ENCODE measurements around the gene HOXA7. TPM values are rescaled to one million over a fixed set of nuclear protein-coding genes. Genes with fewer than 3 reads are reported as not detected.
A peak's percentile ranks its signal among the peaks of the same experiment; 100 is the strongest.

HOXA7 gene
- total RNA-seq = not detected

DNA sequence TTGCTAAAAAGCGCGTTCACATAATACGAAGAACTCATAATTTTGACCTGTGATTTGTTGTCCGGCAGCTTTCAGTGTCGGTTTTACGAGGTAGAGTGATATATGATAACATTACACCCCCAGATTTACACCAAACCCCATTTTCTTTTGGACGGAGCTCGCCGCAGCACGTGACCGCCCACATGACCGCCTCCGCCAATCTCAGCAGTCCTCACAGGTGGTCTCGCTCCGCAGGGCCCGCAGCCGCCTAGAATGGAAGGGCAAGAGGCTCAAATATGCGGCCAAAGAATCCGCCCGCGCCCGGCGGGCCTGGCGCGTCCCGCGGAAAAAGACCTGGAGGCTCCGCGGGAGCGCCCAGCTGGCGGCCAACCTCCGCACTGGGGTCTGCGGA lies at the start of gene HOXA7:
Gene HOXA7, minus strand, starts transcription at position 168 of the 391 bp plus-strand sequence. Its CDS starts 130 bp downstream, at position 38.
- H3K36me3 Mint-ChIP-seq (ENCODE audit: low read depth) = peaks cover 16% of the 10 kb centered on the region
- H3K27ac Mint-ChIP-seq = no peak within 1 kb of the TSS
- no peaks in the 10 kb centered on the region for H3K9me3 Mint-ChIP-seq
- H3K27me3 Mint-ChIP-seq = peaks cover 64% of the 10 kb centered on the region
- H3K4me3 Mint-ChIP-seq = peak within 1 kb of the TSS; percentile 72
- H3K4me1 Mint-ChIP-seq = peaks cover 19% of the 10 kb centered on the region
- ATAC-seq (replicated peaks) = no peak

DNA sequence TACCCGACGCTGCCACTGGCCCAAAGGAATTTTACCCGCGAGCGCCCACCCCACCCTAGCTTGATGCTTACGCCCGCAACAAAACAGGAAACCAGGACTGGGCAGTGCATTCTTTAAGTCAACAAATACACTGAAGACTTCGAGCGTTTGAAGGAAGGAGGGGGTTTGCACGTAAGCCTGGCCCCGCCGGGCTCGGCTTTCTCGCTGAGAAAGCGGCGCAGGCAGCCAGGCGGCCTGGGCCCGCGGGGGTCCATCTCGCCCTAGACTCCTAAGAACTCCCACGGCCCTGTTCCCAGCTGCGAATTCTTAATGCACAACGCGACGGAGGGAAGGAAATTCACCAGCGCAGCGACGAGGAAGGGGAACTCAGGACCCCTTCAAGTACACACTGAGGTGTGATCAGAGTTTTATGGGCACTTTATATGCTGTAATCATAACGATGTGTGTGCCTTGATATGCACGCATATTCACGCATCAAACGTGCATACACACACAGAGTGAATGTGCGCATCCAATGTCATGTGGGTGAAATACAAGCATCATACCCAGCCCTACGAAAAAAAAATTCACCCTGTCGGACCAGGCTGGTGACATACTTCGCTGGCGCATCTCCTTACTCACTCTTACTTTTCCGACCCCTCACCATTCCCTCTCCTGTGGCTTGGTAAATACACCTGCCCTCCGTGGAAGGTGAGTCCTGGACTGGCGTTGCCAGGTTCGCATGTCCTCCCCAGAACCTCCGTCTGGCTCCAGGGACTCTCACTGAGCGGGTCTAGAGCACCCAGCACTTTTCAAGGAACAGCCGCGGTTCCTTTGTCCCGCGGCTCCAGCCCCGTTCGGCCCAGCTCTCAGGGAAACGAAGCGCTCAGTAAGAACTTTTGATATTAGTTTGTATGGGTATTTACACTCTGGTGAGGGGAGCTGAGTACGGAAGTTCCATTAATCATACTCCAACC lies 49.1 kb upstream of the HOXA7 start:
- no peak overlapping the region for H3K27ac Mint-ChIP-seq
- no peaks in the 10 kb centered on the region for H3K9me3 Mint-ChIP-seq
- H3K4me1 Mint-ChIP-seq = peaks cover 15% of the 10 kb centered on the region
- H3K27me3 Mint-ChIP-seq = peaks cover 81% of the 10 kb centered on the region
- ATAC-seq (replicated peaks) = no peak
- peaks cover 5% of the 10 kb centered on the region for H3K36me3 Mint-ChIP-seq (ENCODE audit: low read depth)
- H3K4me3 Mint-ChIP-seq = no peak overlapping the region

DNA sequence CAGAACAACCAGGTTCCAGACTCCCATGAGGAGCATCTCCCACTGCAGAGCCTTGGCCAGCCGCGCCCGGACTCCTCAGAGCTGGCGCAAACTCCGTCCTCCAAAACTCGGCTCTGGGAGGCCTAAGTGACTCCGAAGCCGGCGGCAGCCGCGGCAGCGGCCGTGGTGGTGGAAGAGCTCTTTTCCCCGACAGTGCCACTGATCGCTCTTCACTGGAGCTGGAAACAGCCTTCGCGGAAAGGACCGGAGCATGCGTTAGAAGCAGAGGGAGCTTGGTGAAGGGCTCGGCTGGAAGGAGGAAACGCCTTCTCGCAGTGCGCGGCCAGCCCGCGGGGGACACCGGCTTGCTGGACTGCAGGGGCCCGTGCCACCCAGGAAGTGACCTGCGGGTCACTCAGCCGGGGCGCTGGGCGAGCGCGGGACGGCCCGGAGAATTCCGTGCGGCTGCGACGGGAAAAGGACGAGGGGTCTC lies 48.4 kb upstream of the HOXA7 start:
- no peaks in the 10 kb centered on the region for H3K9me3 Mint-ChIP-seq
- peaks cover 6% of the 10 kb centered on the region for H3K36me3 Mint-ChIP-seq (ENCODE audit: low read depth)
- H3K27me3 Mint-ChIP-seq = peaks cover 79% of the 10 kb centered on the region
- ATAC-seq (replicated peaks) = no peak
- no peak overlapping the region for H3K27ac Mint-ChIP-seq
- H3K4me1 Mint-ChIP-seq = peaks cover 16% of the 10 kb centered on the region
- no peak overlapping the region for H3K4me3 Mint-ChIP-seq

DNA sequence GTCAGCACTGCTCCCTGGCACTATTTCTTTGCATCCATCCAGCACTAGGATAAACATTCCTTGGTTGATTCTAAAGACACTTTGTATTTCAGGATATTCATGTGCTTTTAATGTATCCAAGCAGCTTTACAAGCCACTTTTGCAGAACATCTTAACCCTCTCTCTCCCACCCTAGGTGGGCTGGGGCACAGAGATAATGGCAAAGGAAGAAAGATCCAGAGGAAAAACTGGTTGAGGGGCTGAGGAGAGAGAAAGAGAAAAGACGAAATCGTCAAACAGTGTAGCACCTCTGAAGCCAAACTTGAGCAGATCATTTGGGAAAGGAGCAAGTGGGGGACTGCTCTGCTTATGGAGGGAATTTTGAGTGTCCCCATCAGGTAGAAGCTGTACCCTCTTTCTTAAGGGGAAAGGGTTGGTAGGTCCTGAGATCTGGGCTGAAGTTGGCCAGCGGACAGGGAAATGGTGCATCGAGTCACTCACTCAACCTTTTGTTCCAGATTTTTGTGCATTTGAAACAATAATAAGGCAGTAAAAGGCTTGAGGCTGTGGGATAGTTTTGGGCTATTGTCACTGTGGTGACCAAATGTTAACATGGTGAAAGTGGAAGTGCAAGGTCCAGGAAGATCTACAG lies 47.6 kb upstream of the HOXA7 start:
- Mint-ChIP-seq H3K27ac (no peak overlapping the region), H3K36me3 (ENCODE audit: low read depth) (peaks cover 6% of the 10 kb centered on the region), H3K4me3 (no peak overlapping the region), H3K4me1 (peaks cover 16% of the 10 kb centered on the region), H3K27me3 (peaks cover 75% of the 10 kb centered on the region), H3K9me3 (no peaks in the 10 kb centered on the region)
- ATAC-seq (replicated peaks) = no peak

DNA sequence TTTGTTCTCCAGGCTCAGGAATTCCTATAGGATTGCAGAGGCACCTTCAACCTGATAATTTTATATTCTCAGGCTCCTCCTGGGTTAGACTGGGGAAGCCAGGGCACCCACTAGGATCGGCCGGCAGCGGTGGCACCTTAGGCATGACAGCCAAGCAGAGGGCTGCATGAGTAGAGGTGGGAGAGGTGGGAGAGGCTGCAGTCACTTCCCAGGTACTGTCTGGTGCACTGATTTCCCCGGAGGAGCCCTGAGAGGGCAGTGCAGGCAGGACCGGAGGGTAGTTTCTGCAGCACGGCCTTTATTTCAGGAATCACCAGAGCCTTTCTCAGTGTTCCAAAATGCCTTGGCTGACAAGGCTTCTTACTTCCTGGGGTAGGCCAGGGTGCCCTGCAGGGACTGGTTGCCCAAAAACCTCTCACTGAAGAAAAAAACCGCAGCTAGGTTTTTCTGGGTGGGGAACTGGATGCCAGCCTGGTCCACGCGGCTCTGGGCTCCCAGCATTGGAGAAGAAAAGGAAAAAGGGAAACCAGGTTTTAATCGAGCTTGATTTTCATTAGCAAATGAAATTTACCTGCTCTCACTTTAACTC lies 47.0 kb upstream of the HOXA7 start:
- Mint-ChIP-seq H3K27ac (no peak overlapping the region), H3K9me3 (no peaks in the 10 kb centered on the region), H3K4me1 (peaks cover 16% of the 10 kb centered on the region), H3K4me3 (no peak overlapping the region), H3K36me3 (ENCODE audit: low read depth) (peaks cover 6% of the 10 kb centered on the region), H3K27me3 (peaks cover 74% of the 10 kb centered on the region)
- no peak for ATAC-seq (replicated peaks)

DNA sequence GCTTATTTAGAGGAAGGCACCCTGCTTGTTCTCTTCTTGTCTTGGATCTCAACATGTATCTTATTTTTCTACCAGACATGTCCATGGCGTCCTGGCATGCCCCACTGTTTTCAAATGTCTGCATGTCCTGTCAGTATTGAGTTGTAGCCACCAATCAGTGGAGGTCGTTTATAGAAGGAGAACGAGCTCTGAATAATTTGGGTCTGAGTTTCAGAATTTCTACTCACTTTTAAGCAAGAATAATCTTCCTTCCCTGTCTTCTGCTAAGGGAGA lies 46.3 kb upstream of the HOXA7 start:
- peaks cover 6% of the 10 kb centered on the region for H3K36me3 Mint-ChIP-seq (ENCODE audit: low read depth)
- H3K9me3 Mint-ChIP-seq = no peaks in the 10 kb centered on the region
- H3K27ac Mint-ChIP-seq = no peak overlapping the region
- peaks cover 76% of the 10 kb centered on the region for H3K27me3 Mint-ChIP-seq
- no peak for ATAC-seq (replicated peaks)
- H3K4me1 Mint-ChIP-seq = peaks cover 20% of the 10 kb centered on the region
- H3K4me3 Mint-ChIP-seq = no peak overlapping the region

DNA sequence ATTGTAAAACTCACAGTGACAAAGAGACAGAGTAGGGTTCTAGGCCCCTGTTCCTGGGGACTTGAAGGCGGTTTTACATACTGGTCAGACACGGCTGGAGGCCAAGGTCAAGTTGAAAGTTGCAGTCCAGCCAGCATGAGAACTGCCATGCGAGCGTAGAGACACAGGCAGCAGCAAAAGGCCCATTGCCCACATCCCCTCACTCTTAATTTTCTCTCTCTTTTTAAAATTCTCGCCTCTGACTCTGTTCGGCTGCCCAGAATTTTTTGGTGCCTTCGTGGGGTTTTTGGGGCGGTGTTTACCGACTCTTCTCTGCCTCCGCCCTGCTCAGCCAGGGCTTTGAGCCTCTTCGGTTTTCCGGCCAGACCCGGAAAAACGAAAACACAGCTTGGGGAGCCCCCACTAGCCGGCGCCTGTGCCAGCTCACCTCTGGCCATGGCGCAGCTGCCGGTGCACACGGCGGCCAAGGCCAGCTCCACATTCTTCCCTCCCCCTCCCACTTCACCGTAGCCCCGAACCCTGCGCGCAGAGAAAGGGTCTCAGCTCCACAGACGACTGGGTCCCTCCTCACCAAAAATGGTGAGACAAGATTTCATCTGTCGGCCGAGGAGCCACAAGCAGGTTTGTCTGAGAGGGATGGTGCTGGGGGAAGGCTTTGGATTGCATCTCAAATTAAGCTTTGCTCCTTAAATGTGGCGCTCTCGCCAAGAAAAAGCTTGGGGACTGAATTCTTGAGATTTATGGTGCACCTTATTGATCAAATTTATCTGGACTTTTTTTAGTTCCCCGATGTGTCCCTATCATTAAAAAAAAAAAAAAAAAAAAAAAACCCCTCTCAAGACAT lies 45.8 kb upstream of the HOXA7 start:
- peaks cover 6% of the 10 kb centered on the region for H3K36me3 Mint-ChIP-seq (ENCODE audit: low read depth)
- peaks cover 20% of the 10 kb centered on the region for H3K4me1 Mint-ChIP-seq
- H3K27ac Mint-ChIP-seq = no peak overlapping the region
- H3K4me3 Mint-ChIP-seq = no peak overlapping the region
- peaks cover 76% of the 10 kb centered on the region for H3K27me3 Mint-ChIP-seq
- ATAC-seq (replicated peaks) = no peak
- H3K9me3 Mint-ChIP-seq = no peaks in the 10 kb centered on the region

DNA sequence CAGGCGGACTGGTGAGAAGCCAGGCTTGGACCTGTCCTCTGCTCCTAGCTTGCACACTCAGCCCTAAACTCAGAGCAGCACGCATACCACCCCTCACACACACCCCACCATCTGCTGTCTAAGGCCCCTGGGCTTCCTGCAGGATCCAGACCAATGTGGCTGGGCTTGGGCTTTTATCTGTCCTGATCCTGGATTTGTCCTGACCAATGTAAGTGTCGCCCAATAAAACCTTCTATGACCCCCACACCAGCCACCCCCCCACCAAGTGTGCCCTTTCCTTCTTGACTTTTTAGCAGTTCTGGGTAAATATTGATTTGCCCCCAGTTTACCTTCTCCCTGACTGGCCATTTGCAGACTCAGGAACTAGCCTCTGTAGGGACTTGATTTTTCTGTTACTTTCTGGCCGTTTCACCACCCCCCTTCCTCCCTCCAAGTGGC lies 45.1 kb upstream of the HOXA7 start:
- Mint-ChIP-seq H3K36me3 (ENCODE audit: low read depth) (peaks cover 6% of the 10 kb centered on the region), H3K9me3 (no peaks in the 10 kb centered on the region), H3K4me1 (peaks cover 20% of the 10 kb centered on the region), H3K27ac (no peak overlapping the region), H3K4me3 (peak overlapping the region; percentile 64), H3K27me3 (peaks cover 76% of the 10 kb centered on the region)
- no peak for ATAC-seq (replicated peaks)

DNA sequence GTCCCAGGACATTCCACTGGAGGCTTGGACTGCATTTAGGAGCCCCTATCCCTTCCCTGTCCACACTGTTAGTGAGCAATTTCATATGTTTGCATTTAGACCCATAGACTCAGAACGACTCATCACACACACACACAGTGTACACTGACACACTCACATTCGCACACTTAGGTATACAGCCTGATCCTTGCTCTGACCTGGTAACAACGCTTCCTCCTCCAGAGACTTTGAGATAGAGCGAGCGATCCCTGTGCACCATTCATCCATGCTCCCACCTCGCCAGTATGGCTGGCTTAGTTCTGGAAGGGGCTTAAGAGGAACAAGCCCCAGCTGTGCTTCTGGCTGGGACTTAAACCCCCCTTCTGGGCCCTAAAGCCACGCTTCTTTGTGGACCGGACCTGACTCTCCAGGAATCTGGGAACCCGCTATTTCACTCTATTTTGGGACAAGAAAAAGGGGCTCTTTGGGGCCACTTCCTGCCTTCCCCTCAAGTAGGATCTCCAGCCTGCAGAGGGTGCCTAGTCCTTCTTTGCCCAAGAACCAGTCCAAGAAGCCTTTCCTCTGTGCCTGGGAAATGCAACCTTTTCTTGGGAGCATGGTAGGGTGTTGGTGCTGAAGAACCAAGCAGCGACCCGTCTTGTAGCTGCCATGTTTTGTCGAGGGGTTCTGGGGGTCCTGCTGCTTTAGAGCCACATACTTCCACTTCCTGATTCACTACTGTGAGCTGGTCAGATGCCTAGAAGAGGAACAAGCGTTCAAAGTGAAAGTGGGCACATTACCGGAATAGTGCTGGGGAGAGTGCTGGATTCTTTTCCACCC lies 44.5 kb upstream of the HOXA7 start:
- Mint-ChIP-seq H3K27ac (no peak overlapping the region), H3K36me3 (ENCODE audit: low read depth) (peaks cover 6% of the 10 kb centered on the region), H3K4me1 (peaks cover 18% of the 10 kb centered on the region), H3K27me3 (peaks cover 75% of the 10 kb centered on the region), H3K9me3 (no peaks in the 10 kb centered on the region), H3K4me3 (peak overlapping the region; percentile 64)
- ATAC-seq (replicated peaks) = no peak

DNA sequence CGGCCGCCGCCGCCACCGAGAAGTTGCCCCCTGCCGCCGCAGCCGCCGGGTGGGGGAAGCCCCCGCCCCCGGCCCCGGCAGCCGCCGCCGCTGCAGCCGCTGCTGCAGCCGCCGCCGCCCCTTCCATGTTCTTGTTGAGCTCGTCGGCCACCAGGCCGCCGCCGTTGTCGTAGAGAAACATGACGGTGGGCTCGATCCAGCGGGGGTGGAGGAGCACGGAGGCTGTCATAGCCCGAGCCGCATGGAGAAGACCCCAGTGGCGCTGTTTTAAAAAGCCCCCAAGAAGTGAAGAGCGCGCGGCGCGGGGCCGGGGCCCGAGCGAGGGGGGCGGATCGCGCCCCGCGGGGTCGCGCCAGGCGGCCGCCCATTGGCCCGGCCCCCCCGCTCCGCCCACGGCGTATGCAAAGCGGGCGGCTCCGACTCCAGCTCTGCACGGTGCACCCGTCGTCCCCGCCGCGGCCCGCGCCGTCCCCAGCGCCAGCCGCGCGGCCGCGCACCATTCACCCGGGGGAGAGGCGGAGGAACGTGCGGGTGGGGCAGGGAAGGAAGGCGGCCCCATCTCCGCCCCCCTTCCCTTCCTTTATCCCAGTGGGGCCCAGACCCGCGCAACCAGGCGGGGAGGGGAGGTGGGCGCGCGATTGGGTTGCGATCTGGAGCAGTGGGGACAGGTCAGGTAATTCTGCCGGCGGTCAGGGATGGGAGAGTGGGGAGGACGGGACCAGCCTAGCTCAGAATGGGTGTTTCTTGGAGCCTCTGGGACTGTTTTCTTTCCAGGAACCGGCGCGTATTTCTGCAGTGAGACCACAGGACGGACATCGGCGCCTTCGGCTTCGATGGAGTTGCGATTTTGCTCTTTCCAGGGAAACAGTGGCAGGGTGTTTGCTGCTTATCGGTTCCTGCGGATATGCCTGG lies 43.6 kb upstream of the HOXA7 start, which contains the start of gene HOXA13:
Gene HOXA13, minus strand, starts transcription at position 243 of the 912 bp plus-strand sequence. Its CDS starts 14 bp downstream, at position 229.
- peaks cover 6% of the 10 kb centered on the region for H3K36me3 Mint-ChIP-seq (ENCODE audit: low read depth)
- peak within 1 kb of the TSS; percentile 64 for H3K4me3 Mint-ChIP-seq
- peaks cover 15% of the 10 kb centered on the region for H3K4me1 Mint-ChIP-seq
- peak; percentile 37 for ATAC-seq (replicated peaks)
- no peak within 1 kb of the TSS for H3K27ac Mint-ChIP-seq
- peaks cover 75% of the 10 kb centered on the region for H3K27me3 Mint-ChIP-seq
- H3K9me3 Mint-ChIP-seq = no peaks in the 10 kb centered on the region

DNA sequence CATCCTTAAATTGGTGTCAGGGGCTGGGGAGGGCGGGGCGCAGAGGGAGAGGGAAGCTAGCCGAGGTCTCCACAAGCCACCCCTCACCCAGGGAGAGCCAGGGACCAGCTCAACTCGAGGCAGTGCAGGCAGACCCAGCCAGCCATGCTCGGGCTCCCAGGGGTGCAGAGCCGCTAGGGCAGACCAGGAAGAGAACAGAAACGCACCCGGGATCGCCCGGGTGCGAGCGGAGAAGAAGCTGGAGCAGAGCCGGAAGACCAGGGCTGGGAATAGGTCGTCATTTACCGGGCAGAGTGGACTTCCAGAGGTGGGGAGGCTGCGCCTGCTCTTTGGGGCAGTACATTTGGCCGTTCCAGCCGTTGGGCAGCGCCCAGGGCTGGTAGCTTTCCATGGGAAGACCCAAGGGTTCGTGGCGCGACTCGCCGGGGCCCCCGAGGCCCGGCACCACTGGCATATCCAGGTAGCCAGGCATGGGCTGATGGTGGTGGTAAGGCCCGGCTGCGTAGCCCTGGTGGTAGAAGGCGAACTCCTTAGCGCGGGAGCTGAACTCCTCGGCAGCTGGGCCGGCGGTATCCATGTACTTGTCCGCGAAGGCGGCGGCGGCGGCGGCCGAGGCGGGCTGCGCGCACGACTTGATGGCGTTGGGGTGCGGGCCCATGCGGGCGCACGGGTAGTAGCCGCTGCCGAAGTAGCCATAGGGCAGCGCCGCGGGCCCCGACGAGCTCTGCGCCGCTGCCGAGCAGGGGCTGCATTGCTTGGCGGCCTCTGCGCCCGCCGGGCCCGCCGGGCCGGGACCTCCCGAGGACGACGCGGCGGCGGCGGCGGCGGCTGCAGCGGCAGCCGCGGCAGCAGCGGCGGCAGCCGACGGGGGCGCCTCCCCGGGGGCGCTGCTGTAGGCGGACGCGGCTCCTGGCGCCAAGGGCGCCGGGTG lies 42.7 kb upstream of the HOXA7 start:
- Mint-ChIP-seq H3K27ac (no peak overlapping the region), H3K4me1 (peaks cover 15% of the 10 kb centered on the region), H3K36me3 (ENCODE audit: low read depth) (peaks cover 6% of the 10 kb centered on the region), H3K4me3 (peak overlapping the region; percentile 64), H3K9me3 (no peaks in the 10 kb centered on the region), H3K27me3 (peaks cover 77% of the 10 kb centered on the region)
- no peak for ATAC-seq (replicated peaks)

Data from activated T-helper 17 cell treated with anti-CD3 and anti-CD28 coated beads, Interleukin-2, amount 50 U/mL, for 72 hours (primary cell).